Left hindlimb (tissue), 1 donor: ENCODE measurements around the gene SYT1.

Experiments
- DNase-seq: peaks from one replicate; pipeline ENCODE4 v3.0.0-alpha.2; 2018

SYT1 gene

DNA sequence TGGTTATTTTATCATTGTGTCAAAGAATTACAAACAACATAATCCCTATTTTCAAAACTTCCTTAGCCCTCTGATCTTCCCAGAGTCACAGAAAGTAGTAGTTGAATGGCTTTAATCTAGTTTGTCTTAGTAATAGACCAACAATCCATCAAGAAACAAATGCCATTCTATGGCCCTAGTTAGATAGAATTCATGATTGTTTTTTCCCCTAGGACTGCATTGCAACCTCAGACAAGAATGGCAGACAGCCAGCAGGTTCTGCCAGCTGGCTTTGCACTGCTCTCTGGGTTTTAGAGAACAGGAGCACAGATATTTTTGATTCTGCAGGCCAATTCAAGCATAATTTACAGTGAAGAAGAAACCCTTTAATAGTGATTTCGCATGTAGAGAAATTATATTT, 33.8 kb downstream of the SYT1 start:
- DNase-seq = no peak

DNA sequence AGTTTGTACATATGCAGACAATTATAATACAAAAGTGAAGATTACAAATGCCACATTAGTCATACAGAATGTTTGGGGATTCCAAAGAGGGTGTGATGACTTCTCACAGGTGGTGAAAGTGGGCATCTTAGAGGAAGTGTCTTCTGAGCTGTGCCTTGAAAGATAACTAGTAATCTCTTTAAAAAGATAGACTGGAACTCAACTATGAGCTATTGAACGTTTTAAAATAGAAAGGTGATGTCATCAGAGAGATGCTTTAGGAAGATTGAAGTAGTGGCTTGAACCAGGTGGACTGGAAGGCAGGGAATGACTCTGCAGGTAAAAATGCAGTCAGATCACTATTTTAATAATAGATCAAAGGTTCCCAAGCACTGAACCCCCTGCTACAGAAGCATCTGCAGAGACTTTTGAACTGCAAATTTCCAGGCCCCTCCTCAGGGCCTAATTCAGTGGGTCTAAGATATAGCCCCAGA, 50.3 kb downstream of the SYT1 start:
- DNase-seq = no peak

DNA sequence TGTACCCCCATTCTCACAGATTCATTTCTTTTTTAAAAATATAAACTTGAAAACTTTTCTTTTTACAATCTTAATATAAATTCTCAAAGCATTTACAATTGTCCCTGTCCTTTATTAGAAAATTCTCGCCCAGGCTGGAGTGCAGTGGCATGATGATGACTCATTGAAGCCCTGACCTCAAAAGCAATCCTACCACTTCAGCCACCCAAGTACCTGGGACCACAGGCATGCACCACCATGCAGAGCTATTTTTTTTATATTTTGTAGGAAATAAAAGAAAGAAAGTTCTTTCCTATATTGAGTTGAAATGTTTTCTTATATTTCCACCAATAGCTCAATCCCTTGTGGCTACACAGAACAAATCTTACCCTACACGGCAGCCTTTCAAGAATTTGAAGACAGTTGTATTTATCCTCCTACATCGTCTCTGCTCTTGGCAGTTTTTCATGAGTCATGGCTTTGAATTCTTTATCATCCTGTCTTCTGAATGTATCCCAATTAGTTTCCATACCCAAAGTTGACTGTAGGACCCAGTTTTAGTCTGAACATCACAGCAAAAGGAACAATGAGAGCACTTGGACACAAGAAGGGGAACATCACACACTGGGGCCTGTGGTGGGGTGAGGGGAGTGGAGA, 52.4 kb downstream of the SYT1 start:
- no peak for DNase-seq

DNA sequence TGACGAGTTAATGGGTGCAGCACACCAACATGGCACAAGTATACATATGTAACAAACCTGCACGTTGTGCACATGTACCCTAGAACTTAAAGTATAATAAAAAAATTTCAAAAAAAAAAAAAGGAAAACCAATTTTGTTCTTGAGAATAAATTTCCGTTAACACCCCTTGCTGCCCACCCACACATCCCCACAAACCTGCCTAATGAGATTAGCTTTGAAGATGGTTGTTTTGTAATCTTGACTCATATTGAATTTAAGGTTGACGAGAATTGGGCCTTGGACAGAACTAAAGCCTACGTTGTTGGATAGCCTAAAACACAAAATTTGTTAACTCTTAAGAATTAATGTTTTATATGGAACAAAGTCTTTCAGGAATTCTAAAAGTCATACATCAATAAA, 52.9 kb downstream of the SYT1 start:
- no peak for DNase-seq

DNA sequence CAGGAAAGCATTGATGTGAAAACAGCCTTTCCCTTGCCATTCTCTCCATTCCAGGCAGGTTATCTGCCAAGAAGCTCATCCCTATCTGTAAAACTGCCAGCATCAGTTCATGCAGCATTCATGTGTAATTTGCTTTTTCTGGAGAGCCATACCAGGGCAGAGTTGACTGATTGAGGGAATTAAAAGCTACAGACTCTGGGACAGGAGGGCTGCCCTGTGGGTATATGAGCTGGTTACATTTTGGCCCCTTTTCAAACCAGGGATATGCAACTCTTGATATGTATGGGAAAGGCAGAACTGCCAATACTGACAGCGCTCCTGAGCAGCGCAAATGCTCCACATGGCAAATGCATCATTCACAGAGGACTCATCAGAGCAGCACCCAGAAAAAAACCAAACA, 53.7 kb downstream of the SYT1 start:
- DNase-seq = no peak

DNA sequence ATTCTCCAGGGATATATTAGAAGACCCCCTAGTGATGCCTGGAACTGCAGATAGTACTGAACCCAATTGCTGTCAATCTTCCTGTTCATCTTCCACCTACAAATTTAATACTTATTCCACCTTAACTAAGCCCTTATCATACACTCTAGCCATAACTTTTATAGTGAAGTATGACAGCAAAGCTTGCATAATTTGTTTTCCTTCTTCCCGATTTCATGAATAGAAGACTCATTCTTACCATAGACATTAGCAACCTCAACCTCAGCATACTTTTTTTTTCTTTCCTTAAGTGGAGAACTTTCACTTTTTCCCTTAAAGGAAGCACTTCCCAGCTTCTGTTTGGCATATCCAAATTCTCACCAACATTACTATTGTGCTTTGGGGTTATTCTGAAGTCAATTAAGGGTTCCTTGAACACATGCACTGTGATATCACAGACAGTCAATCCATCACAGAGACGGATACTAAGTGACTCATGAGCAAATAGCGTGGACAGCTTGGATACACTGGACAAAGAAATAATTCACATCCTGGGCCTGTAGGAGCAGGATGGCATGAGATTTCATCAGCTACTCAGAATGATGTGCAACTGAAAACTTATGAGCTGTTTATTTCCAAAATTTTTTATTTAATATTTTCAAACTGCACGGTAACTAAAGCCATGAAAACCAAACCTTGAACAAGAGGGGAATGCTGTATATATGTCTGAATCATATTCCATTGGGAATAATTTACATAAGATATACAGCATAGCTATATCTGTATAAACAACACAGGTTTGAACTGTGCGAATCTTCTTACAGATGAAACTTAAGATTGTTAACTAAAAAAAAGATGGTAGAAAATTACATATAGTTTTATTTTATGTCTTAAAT, 63.9 kb downstream of the SYT1 start:
- DNase-seq = no peak

DNA sequence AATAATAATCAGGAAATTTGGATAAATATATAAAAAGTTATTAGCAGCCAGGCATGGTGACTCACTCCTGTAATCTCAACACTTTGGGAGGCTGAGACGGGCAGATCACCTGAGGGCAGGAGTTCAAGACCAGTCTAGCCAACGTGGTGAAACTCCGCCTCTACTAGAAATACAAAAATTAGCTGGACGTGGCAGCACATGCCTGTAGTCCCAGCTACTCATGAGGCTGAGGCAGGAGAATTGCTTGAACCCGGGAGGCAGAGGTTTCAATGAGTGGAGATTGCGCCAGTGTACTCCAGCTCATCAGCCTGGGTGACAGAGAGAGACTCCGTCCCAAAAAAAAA, 64.5 kb downstream of the SYT1 start:
- no peak for DNase-seq

DNA sequence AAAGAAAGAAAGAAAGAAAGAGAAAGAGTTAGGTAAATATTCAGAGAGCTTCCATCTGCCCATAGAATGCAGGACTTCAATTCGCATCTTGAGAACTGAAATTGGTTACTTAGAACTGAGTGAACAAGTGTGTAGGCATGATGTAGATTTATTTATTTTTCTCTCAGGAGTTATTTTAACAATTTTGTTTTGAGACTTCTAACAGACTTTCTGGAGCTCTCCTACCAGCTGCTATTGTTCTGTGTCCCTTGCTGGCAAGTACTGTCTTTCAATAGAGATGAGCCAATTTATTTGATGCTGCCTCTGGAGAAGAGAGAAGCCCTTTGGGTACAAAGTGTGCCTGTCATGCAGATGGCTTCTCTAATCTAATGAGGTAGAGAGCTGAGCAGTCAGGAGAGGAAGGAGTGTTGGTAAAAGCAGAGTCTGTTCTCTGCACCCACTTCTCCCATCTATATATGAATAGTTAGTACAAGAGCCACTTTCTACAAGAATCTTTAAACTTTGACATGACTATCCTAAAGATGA, 67.0 kb downstream of the SYT1 start:
- no peak for DNase-seq

DNA sequence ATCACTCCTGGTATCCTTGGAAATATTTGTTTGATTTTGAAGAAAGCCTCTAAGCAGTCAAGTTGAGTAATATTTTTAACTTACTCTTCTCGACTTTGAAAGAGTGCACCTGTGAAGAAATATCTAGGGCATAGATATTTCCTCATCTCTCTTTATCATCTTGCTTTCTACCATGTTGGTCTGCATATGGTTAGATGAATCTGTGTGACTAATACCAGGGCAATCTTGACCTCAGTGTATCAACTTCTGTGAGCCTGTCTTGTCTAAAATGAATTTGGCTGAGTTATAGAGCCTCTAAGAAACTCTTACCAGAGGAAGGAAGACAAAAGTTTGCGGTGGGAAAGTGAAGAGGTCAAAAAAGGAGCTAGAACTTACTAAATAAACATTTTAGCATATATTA, 68.4 kb downstream of the SYT1 start:
- DNase-seq = no peak

DNA sequence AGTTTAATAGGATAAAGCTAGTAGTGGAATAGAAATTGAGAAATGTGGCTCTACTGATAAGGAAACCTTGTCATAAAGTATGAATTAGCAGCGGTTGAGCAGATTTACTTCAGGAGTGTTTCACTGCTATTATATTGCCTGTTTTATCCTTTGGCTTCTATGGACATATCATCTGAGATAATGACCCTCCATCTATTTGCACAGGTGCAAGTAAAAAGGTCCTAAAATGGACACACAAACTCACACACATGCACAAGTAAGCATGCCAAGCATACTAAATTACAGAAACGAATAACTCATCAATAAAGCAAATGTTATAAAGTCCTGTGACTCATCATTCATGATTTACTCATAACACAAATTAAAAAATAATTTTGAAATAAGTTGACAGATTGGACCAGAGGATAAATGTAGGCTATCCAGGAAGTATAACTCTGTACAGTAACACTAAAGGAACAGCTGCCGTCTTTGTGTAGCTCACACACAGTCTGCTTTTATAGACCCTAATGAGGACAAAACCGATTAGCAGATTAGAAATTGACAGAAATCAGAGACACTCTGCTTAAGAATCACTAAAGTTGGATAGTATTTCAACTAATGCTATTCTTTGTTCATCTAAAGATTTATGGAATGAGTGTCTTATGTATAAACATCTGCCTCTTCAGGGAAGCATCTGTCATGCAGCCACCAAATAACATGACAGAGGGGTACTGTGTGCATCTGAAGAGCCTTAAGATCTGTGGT, 73.9 kb downstream of the SYT1 start:
- no peak for DNase-seq

DNA sequence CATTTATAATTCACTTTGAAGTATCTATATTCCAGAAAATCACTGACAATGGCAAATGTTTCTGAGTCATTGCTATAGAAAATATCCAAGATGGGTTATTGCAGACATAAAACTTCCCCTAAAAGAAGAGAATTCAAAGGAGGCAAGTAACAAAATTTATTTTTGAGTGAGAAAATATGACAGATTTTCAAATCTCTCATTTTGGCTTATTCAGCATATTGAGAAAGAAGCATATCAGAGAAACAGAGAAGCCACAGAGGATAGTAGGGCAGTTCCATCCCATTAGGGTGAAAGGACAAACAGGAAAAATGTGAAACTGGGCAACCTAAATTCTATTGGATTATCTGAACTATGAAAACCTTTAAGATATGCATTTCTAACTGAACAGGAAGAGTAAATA, 85.0 kb downstream of the SYT1 start:
- no peak for DNase-seq

DNA sequence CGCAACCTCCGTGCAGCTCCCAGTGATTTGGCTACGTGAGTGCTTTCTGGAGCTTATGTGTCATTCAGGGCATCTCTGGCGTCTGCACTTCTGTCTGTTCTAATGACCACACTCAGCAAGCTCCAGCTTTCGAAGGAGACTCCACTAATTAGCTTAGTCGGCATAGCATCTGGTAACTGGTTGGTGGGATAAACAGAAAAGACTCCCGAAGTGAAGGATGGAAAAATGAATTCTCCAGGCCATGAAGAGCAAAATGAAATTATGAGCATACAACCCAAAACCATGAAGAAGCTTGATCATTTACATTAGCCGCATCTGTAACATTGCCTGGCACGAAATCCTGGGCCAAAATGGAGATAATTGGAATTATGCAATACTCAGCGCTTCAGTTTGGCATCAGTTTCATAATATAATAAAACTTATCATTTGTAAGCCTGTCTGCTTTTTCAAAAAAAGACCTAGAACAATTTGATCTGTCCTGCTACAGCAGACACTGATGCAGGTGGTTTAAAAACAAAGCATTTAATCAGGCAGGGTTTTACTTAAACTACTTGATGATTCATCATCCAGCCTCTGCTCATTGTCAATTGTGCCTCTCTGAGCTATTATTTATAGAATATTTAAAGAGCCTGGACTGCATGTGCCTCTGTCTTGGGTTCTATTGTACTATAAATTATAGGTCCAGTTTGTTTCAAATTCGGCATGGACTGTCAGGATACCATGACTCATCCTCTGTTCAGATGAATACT, 87.4 kb downstream of the SYT1 start:
- DNase-seq = no peak

DNA sequence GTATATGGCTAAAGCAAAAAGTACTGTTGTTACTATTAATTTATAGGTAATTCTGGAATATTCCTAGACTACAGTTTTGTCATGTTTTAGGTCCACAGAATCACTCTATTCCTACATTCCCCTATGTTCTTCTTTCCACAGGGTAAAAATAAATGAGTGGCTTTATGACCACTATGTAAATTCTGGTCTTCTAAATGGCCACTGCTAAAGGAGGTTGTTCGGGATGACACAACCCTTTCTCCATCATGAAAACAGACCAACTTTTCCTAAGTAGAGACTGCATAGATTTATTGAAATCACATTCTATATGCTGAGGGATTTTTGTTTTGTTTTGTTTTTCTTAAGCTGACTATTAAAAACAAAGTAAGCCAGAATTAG, 88.0 kb downstream of the SYT1 start:
- DNase-seq = no peak

DNA sequence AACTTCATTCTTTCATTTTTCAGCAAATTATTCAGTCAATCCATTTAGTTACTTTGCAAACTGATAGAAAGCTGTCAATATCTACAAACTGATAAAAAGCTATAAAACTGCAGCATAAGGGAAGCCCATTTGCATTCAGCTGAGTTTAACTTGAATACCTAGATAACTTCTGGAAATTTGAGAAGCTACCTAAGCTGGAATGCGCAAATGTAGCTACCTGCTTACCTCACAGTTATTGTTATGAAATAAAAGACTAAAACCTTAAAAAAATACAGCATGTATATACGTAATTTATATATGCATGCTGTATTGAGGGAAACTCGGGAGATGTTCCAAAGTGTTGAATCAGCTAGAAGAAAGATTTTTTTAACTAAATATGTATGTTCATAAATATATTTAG, 94.4 kb downstream of the SYT1 start:
- DNase-seq = no peak

DNA sequence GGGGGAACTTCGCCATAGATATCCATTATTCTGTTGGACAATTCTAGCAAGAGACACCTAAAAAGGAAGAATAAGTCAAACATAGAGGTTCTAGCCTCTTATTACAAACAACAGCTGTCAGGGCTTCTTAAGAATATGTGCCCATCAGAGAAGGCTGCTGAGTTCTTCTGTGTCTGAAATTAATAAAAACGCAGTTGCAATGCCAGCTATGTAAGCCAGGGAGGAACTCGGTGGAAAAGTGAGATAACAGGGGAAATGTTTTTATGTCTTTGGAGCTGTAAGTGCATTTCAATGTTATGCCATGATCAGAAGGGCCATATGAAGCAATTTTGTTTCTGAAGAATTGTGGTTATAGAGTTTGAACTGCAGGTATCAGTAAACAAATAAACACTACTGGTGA, 95.0 kb downstream of the SYT1 start:
- DNase-seq = no peak

DNA sequence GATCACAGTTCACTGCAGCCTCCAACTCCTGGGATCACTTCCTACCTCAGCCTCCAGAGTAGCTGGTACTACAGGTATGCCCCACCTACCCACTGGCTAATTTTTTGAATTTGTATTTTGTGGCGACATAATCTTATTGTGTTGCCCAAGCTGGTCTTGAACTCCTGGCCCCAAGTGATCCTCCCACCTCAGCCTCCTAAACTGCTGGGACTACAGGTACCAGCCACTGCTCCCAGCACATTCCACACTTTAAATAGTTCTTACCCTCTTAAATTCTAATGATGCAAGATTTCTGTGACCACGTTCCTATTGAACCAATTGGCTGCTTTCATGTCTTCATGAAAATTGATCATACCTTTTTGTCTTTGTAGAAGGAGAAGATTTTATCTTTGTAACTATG, 96.6 kb downstream of the SYT1 start:
- DNase-seq = no peak

DNA sequence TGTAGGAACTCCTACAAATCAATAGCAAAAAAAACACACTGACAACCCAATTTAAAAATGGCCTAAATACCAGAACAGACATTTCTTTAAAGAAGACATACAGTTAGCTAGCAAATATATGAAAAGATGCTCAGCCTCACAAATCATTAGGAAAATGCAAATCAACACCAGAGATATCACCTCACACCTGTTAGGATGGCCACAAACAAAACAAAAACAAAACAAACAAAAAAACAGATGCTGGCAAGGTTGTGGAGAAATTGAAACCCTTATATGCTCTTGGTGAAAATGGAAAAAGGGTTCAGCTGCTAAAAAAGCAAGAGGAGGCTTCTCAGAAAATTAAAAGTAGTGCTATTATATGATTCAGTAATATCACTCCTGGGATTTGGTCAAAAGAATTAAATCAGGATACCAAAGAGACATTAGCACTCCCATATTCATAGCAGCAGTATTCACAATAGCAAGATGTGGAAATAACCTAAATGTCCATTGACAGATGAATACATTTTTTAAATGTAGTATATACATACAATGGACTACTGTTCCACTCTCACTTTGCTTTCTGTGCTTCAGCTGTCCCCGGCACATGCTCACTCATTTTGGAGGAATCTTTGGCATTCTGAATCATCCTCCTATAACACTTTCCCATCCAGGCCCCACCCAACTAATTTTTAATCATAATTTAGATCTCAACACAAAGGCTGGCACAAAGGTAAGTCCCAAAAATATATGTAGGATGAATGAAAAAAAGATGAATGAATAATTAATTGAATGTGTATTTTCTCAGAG, 99.1 kb downstream of the SYT1 start:
- DNase-seq = no peak

DNA sequence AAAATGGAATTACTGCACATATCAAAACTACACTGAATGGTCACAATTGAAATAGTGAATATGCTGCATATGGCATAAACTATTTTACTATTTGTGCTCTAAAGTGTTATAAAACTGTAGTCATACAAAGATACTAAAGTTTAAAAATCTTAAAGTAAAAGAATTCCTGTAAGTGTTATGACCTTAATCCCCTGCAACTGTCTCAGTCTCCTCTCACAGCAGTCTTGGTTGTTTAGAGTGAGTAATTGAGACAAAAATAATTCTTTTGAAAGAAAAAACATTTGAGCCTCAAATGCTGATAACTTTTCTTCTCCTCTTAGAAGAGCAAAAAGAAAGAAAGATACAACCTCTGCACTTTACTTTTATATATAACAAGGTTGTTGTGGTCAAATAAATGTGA, 99.9 kb downstream of the SYT1 start:
- no peak for DNase-seq

DNA sequence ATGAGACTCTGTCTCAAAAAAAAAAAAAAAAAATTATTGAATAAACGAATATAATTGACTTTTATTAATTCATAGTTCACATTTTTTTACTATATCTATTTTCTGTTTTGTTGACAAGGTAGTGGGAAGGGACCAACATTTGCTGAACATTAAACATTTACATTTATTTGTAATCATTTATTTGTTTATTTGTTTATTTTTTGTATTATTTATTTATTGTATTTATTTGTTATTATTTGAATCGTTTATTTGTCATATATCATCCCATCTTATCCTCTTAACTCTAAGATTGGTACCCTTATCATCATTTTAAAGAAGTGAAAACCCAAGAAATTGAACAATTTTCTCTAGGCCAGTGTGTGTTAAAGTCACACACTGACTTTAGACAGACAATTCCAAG, 101.5 kb downstream of the SYT1 start:
- no peak for DNase-seq

DNA sequence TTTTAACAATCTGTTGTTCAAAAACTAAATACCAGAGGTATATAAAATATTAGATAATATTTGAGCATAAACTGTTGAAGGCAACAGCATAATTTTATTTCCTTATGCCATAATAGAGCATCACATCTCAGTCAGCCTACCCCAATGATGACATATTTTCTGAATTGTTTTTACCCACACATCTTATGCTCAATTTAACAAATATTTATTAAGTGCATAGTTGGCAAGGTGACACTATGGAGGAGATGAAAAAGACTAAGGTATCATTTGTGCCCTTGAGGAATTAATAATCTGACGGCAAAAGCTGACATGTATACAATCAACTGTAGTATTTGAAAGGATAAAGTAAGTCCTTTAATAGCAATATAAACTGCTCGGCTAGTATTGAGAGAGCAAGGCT, 102.4 kb downstream of the SYT1 start:
- DNase-seq = no peak

DNA sequence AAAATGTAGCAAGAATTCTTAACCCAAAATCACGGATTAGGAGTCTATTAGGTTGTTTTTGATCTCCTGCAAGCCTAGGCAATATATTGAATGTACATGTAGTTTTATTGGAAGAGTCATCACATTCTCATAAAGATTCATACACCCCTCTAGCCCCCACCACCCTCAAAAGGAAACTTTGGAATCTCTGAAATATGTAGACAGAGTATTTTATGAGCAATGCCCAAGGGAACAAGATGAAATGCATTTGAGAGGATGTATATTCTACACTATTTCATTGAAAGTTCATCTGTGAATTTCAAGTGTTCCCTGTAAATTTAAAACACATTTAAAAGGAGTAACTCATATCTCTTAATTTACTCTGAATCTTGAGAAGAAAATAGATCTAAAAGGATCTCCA, 103.7 kb downstream of the SYT1 start:
- no peak for DNase-seq

DNA sequence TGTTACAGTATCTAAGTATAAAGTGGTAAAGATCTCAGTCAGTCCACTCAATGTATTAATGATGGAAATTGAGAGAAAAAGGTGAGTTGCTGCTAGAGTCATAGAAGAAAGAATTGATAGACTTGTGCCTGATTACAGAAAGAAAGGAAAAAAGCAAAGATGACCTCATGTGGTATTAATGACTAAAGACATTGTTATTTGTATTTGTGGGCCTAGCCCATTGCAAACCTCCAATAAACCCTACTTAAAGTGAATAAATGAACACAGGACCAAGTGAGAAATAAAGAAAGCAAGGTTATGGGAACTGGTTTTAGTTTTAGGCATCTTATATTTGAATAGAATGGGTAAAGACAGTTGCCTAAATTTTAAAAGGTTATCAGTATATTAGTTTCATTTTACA, 105.5 kb downstream of the SYT1 start:
- no peak for DNase-seq
